ENCODE results near the gene CDR2L. TPM values are rescaled to one million over a fixed set of nuclear protein-coding genes. Genes with fewer than 3 reads are reported as not detected.
"Not testable (repeated sequence)": the region's sequence is repeated elsewhere in the genome, so short reads cannot be mapped to it uniquely, and the experiment has no call there.

CDR2L gene
- total RNA-seq, 1 experiment from 2014 or later, result 3.4 TPM

DNA sequence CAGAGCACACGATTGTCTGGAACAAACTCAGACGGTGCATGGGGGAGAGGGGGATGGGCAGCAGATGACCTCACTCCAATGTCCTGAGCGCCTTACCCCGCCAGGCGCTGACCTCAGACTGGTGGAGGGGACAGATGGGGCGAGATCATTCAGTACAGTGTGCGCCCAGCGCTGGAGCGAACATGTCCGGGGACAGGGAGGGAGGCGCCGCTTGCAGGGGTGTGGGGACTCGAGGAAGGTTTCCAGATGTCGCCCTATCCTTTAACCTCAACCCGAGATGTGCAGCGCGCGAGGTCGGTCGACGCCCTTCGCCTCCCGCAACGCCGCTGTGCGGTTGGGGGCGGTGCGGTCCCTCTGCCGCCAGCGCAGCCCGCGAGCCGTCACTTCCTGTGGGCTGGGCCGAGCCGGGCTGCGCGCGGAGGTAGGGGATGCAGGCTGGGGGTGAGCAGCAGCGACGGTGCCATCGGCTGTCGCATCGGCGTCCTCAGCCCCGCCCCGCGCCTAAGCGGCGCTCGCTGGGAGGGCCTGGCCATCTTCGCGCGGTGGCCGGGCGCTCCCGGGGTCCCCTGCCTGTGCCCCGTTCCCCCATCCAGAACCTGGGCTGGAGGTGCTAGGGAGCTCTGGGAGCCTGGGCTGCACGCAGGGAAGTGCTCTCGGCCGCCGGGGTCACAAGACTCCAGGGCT is 5.3 kb upstream of the CDR2L start:
- Mint-ChIP-seq H3K27me3 (ENCODE audit: insufficient read depth, unreplicated experiment) (no peaks in the 10 kb centered on the region), H3K36me3 (ENCODE audit: insufficient read depth, unreplicated experiment) (peaks cover 5% of the 10 kb centered on the region), H3K27ac (ENCODE audit: low read depth, unreplicated experiment) (peak overlapping the region; percentile 20), H3K4me1 (ENCODE audit: insufficient read depth, unreplicated experiment) (peaks cover 2% of the 10 kb centered on the region), H3K4me3 (ENCODE audit: unreplicated experiment) (peak overlapping the region; percentile 78), H3K9me3 (ENCODE audit: unreplicated experiment) (no peaks in the 10 kb centered on the region)
- intact Hi-C loops (cut with micrococcal nuclease), result no loop called here
- POLR2A ChIA-PET, result interaction anchor here (1.0 to 1.5 kb wide), 5 partner anchors 8 to 142 kb away, joined by 3 to 5 read pairs (median 3); partner anchors contain the start of gene HID1
- DNase-seq (ENCODE audit: unreplicated experiment), result peak; percentile 30
- TF ChIP-seq, protein P1, sequence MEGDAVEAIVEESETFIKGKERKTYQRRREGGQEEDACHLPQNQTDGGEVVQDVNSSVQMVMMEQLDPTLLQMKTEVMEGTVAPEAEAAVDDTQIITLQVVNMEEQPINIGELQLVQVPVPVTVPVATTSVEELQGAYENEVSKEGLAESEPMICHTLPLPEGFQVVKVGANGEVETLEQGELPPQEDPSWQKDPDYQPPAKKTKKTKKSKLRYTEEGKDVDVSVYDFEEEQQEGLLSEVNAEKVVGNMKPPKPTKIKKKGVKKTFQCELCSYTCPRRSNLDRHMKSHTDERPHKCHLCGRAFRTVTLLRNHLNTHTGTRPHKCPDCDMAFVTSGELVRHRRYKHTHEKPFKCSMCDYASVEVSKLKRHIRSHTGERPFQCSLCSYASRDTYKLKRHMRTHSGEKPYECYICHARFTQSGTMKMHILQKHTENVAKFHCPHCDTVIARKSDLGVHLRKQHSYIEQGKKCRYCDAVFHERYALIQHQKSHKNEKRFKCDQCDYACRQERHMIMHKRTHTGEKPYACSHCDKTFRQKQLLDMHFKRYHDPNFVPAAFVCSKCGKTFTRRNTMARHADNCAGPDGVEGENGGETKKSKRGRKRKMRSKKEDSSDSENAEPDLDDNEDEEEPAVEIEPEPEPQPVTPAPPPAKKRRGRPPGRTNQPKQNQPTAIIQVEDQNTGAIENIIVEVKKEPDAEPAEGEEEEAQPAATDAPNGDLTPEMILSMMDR (IDR thresholded peaks at IDR 0.05; ENCODE audit: unreplicated experiment), result no peak
- CTCF ChIA-PET, result interaction anchor here (0.9 to 1.1 kb wide), 2 partner anchors 9 to 149 kb away, joined by 3 read pairs; partner anchors contain the start of genes HID1 and NT5C
- no TSS peak for BruUV-seq (replicated peaks)

- peak overlapping the region; percentile 78 for H3K4me3 Mint-ChIP-seq (ENCODE audit: unreplicated experiment)
- H3K36me3 Mint-ChIP-seq (ENCODE audit: insufficient read depth, unreplicated experiment); H3K9me3 Mint-ChIP-seq (ENCODE audit: unreplicated experiment); DNase-seq (ENCODE audit: unreplicated experiment); H3K27me3 Mint-ChIP-seq (ENCODE audit: insufficient read depth, unreplicated experiment); H3K27ac Mint-ChIP-seq (ENCODE audit: low read depth, unreplicated experiment); intact Hi-C loops (cut with micrococcal nuclease); H3K4me1 Mint-ChIP-seq (ENCODE audit: insufficient read depth, unreplicated experiment): not testable (repeated sequence)
- ChIA-PET CTCF (interaction anchor here (0.9 to 1.1 kb wide), 4 partner anchors 10 to 149 kb away, joined by 3 read pairs; partner anchors contain the start of genes HID1 and NT5C), POLR2A (interaction anchor here (0.6 to 1.5 kb wide), 9 partner anchors 9 to 258 kb away, joined by 3 to 6 read pairs (median 3); partner anchors contain the start of gene HID1)
- BruUV-seq (replicated peaks), result TSS peak; percentile 51
Observed at GRCh38 chr17:74982663-74983313, 4.6 kb upstream of the CDR2L start.

DNA sequence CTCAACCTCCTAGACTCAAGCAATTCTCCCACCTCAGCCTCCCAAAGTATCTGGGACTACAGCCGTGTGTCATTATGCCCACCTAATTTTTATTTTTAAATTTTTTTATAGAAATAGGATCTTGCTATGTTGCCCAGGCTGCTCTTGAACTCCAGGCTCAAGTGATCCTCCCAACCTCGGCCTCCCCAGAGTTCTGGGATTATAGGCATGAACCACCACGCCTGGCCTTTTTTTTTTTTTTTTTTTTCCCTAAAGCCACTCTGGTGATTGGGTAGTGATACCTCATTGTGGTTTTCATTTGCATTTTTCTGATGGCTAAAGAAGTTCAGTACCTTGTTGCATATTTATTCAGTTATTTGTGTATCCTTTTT is 1.2 kb upstream of the CDR2L start:
- Mint-ChIP-seq H3K9me3 (ENCODE audit: unreplicated experiment) (no peaks in the 10 kb centered on the region), H3K36me3 (ENCODE audit: insufficient read depth, unreplicated experiment) (peaks cover 11% of the 10 kb centered on the region), H3K4me1 (ENCODE audit: insufficient read depth, unreplicated experiment) (peaks cover 5% of the 10 kb centered on the region), H3K27me3 (ENCODE audit: insufficient read depth, unreplicated experiment) (no peaks in the 10 kb centered on the region), H3K27ac (ENCODE audit: low read depth, unreplicated experiment) (no peak overlapping the region), H3K4me3 (ENCODE audit: unreplicated experiment) (no peak overlapping the region)
- ChIA-PET CTCF (no interaction called here), POLR2A (interaction anchor here (0.7 kb wide), 1 partner anchor 15 kb away, joined by 3 read pairs; no protein-coding TSS in a partner anchor)
- intact Hi-C loops (cut with micrococcal nuclease), result no loop called here
- TF ChIP-seq, protein P1 (IDR thresholded peaks at IDR 0.05; ENCODE audit: unreplicated experiment), result no peak
- BruUV-seq (replicated peaks), result no TSS peak
- DNase-seq (ENCODE audit: unreplicated experiment), result no peak

DNA sequence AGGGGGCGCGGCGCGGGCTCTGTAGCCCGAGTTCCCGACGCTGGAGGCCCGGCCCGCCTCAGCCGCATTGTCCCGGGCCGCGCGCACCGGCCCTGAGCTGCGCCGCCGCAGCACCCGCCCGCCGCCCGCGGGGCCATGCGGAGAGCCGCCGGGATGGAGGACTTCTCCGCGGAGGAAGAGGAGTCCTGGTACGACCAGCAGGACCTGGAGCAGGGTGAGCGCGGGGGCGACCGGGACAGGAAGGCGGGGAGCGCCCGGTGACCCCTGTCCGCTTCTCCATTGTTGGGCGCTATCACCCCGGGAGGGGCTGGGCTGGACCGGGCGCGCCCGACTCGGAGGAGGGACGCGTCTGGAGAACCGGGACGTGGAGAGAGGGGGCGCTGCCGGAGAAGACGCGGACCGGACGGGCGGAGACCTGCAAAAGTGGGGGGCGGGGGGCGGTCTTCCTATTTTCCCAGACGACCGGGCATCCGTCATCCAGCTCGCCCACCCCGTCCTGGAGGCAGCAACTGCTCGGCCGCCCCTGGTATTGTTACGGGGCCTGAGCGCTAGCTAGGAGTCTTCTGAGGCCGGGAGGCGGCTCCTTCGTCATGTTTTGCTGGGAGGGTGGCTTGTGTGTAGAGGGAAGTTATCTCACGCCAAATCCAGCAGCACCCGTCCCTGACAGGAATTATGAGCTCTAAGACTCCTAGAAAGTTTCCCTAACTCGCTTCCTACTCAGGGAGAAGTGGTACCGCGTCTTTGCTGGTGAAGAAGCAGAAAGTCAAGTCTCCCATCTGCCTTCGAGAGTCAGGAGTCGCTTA is 678 bp downstream of the CDR2L start:
- TF ChIP-seq, protein P1 (IDR thresholded peaks at IDR 0.05; ENCODE audit: unreplicated experiment), result no peak
- peaks cover 21% of the 10 kb centered on the region for H3K4me1 Mint-ChIP-seq (ENCODE audit: insufficient read depth, unreplicated experiment)

More for the DNA sequence above, 678 bp downstream of the CDR2L start:
- H3K27ac Mint-ChIP-seq (ENCODE audit: low read depth, unreplicated experiment), result peak overlapping the region; percentile 16
- H3K36me3 Mint-ChIP-seq (ENCODE audit: insufficient read depth, unreplicated experiment), result peaks cover 6% of the 10 kb centered on the region
- peak overlapping the region; percentile 78 for H3K4me3 Mint-ChIP-seq (ENCODE audit: unreplicated experiment)
- no TSS peak for BruUV-seq (replicated peaks)
- H3K27me3 Mint-ChIP-seq (ENCODE audit: insufficient read depth, unreplicated experiment), result no peaks in the 10 kb centered on the region
- intact Hi-C loops (cut with micrococcal nuclease), result loop anchor here (2.0 kb wide), 1 partner anchor 45 kb away; no protein-coding TSS in a partner anchor
- ChIA-PET CTCF (interaction anchor here (0.6 to 3.2 kb wide), 13 partner anchors 11 to 1595 kb away, joined by 3 to 29 read pairs (median 4); partner anchors contain the start of genes ATP5PD, KCTD2 and MRPL58), POLR2A (interaction anchor here (0.5 to 10.4 kb wide), 24 partner anchors 10 to 933 kb away, joined by 3 to 228 read pairs (median 4); partner anchors contain the start of genes ATP5PD, FDXR, HID1 and KCTD2)
- peak; percentile 56 for DNase-seq (ENCODE audit: unreplicated experiment)
- H3K9me3 Mint-ChIP-seq (ENCODE audit: unreplicated experiment), result no peaks in the 10 kb centered on the region
